DOHH2 (cell line): ENCODE results near the gene AEBP2.

Experiments
- H3F3A ChIP-seq: fragments of 200-600 bp; sonication (generic), shearing (Covaris generic); 2 replicates; pipeline ENCODE4 v1.6.0; 2016; ENCODE audit warnings: antibody characterized with exemption, mild to moderate bottlenecking; ENCODE audit not compliant: control insufficient read depth, insufficient read depth
- H3K27ac ChIP-seq: fragments of 200-600 bp; sonication (generic); 2 replicates; pipeline ENCODE4 v1.5.1; 2014; ENCODE audit warnings: low read depth, mild to moderate bottlenecking, low read length, moderate library complexity
- H3K27me3 ChIP-seq: fragments of 200-600 bp; sonication (generic); 2 replicates; pipeline ENCODE4 v1.6.1; 2014; ENCODE audit warnings: mild to moderate bottlenecking, low read length, mixed read lengths; ENCODE audit not compliant: control insufficient read depth
- H3K36me3 ChIP-seq: fragments of 200-600 bp; sonication (generic); 2 replicates; pipeline ENCODE4 v1.6.1; 2014; ENCODE audit warnings: mild to moderate bottlenecking, low read length, moderate library complexity, mixed read lengths; ENCODE audit not compliant: control insufficient read depth
- H3K4me1 ChIP-seq: fragments of 200-600 bp; sonication (generic); 2 replicates; pipeline ENCODE4 v1.6.1; 2014; ENCODE audit warnings: mild to moderate bottlenecking, low read length, mixed read lengths; ENCODE audit not compliant: control insufficient read depth
- H3K4me2 ChIP-seq: fragments of 200-600 bp; sonication (generic); 2 replicates; pipeline ENCODE4 v1.6.0; 2014; ENCODE audit warnings: mild to moderate bottlenecking, low read length, moderate library complexity
- H3K4me3 ChIP-seq: fragments of 200-600 bp; sonication (generic); 2 replicates; pipeline ENCODE4 v1.5.1; 2014; ENCODE audit warnings: mild to moderate bottlenecking, low read length, mixed read lengths
- H3K79me2 ChIP-seq: fragments of 200-600 bp; sonication (generic); 2 replicates; pipeline ENCODE4 v1.6.1; 2014; ENCODE audit warnings: mild to moderate bottlenecking, low read length, mixed read lengths; ENCODE audit not compliant: control insufficient read depth
- H3K9me2 ChIP-seq: fragments of 200-600 bp; sonication (generic); replicated peaks from 2 replicates; pipeline ENCODE4 v1.6.1; 2014; ENCODE audit warnings: mild to moderate bottlenecking, low read length, mixed read lengths; ENCODE audit not compliant: control insufficient read depth
- H3K9me3 ChIP-seq: fragments of 200-600 bp; sonication (generic); 2 replicates; pipeline ENCODE4 v1.6.1; 2014; ENCODE audit warnings: antibody characterized with exemption, low read length, mixed read lengths; ENCODE audit not compliant: control insufficient read depth, insufficient read depth
- H4K20me1 ChIP-seq: fragments of 200-600 bp; sonication (generic); 2 replicates; pipeline ENCODE4 v1.6.0; 2014; ENCODE audit warnings: low read depth, mild to moderate bottlenecking, antibody characterized with exemption, low read length, moderate library complexity; ENCODE audit not compliant: control insufficient read depth, insufficient read depth
- EZH2phosphoT487 ChIP-seq: fragments of 200-600 bp; sonication (generic); IDR thresholded peaks from 2 replicates; pipeline ENCODE4 v1.6.1; 2017; ENCODE audit warnings: borderline replicate concordance, mild to moderate bottlenecking, antibody characterized with exemption, low read length, moderate library complexity, mixed read lengths
- TF ChIP-seq, protein P1 (sequence below): fragments of 200-600 bp; sonication (generic); IDR thresholded peaks from one replicate; pipeline ENCODE4 v1.5.1; 2014; ENCODE audit warnings: antibody characterized with exemption, mild to moderate bottlenecking, low read depth, low read length; ENCODE audit not compliant: poor library complexity, severe bottlenecking

Gene AEBP2

DNA sequence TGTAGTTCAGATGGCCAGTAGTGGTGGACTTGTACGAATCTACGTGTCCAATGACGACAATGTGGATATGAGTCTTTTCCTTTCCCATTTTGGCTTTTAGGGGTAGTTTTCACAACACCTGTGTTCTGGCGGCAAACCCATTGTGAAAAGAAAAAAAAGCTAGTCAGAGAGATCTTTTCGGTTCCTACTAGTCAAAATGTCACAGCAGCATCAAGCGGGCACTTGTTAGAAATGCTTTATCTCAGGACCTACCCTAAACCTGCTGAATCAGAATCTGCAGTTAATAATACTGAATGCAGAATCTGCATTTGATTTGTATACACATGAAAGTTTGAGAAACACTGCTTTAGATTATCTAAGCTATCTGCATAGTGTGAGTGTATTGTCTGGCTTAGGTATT is 18.3 kb downstream of the AEBP2 start:
- H3K9me2 ChIP-seq = no peaks in the 10 kb centered on the region
- H3K27ac ChIP-seq = no peak overlapping the region
- peaks cover 17% of the 10 kb centered on the region for H3K4me1 ChIP-seq
- peaks cover 16% of the 10 kb centered on the region for H4K20me1 ChIP-seq
- H3F3A ChIP-seq = no peaks in the 10 kb centered on the region
- peaks cover 13% of the 10 kb centered on the region for H3K36me3 ChIP-seq
- H3K4me2 ChIP-seq = peak overlapping the region; percentile 1; the same call in 1 of the 2 replicates
- peaks cover 100% of the 10 kb centered on the region for H3K79me2 ChIP-seq
- no peak overlapping the region for H3K4me3 ChIP-seq
- no peaks in the 10 kb centered on the region for H3K9me3 ChIP-seq
- no peak for TF ChIP-seq EZH2phosphoT487
- TF ChIP-seq, protein P1, sequence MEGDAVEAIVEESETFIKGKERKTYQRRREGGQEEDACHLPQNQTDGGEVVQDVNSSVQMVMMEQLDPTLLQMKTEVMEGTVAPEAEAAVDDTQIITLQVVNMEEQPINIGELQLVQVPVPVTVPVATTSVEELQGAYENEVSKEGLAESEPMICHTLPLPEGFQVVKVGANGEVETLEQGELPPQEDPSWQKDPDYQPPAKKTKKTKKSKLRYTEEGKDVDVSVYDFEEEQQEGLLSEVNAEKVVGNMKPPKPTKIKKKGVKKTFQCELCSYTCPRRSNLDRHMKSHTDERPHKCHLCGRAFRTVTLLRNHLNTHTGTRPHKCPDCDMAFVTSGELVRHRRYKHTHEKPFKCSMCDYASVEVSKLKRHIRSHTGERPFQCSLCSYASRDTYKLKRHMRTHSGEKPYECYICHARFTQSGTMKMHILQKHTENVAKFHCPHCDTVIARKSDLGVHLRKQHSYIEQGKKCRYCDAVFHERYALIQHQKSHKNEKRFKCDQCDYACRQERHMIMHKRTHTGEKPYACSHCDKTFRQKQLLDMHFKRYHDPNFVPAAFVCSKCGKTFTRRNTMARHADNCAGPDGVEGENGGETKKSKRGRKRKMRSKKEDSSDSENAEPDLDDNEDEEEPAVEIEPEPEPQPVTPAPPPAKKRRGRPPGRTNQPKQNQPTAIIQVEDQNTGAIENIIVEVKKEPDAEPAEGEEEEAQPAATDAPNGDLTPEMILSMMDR = no peak
- H3K27me3 ChIP-seq = no peaks in the 10 kb centered on the region

DNA sequence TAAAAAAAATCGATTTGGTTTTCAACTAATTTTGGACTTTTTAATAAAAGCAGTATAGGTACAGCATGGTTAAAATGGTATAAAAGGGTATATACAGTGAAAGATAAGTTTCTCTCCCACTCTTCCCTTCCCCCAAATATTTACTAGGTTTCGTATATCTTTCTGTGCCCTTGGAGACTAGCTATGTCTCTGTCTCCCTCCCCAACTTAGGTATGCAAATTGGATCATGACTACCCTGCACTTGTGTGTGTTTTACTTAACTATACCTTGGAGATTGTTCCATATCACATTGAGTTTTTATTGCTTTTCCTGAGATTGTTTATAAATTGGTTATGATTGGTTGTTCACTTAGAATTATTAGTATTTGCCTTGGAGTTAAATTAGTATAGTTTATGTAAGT is 19.4 kb downstream of the AEBP2 start:
- peaks cover 100% of the 10 kb centered on the region for H3K79me2 ChIP-seq
- H3K36me3 ChIP-seq = peaks cover 24% of the 10 kb centered on the region
- peaks cover 17% of the 10 kb centered on the region for H3K4me1 ChIP-seq
- 0 out of 2 replicates have a peak overlapping the region, but pooled peaks have one; percentile 1 for H3K4me2 ChIP-seq
- H3F3A ChIP-seq = no peaks in the 10 kb centered on the region
- no peaks in the 10 kb centered on the region for H3K9me3 ChIP-seq
- H3K27ac ChIP-seq = no peak overlapping the region
- H3K9me2 ChIP-seq = no peaks in the 10 kb centered on the region
- H3K27me3 ChIP-seq = no peaks in the 10 kb centered on the region
- no peak overlapping the region for H3K4me3 ChIP-seq
- TF ChIP-seq EZH2phosphoT487 = no peak
- TF ChIP-seq, protein P1 = no peak
- peaks cover 16% of the 10 kb centered on the region for H4K20me1 ChIP-seq

DNA sequence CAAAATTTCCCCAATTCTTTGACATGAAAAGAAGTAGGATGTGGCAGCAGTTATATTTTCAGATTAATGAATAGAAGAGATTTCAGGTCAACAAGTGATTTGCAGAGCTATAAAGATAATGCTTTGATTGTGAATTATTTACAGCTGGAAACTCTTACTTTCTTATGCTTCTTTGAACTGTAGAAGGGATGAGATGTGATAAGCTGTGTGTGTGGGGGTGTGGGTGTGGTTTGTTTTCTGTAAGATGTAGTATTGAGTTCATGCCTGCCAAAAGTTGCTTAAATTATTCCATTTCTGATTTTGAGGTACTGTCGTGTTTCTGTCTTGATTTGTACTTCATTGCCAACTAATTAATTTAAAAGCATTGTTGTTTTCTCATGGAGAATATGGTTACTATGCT is 22.7 kb downstream of the AEBP2 start:
- no peaks in the 10 kb centered on the region for H3K27me3 ChIP-seq
- peaks cover 41% of the 10 kb centered on the region for H3K36me3 ChIP-seq
- TF ChIP-seq EZH2phosphoT487 = no peak
- H3K27ac ChIP-seq = no peak overlapping the region
- peaks cover 91% of the 10 kb centered on the region for H3K79me2 ChIP-seq
- no peaks in the 10 kb centered on the region for H3K9me3 ChIP-seq
- H3K4me3 ChIP-seq = no peak overlapping the region
- no peaks in the 10 kb centered on the region for H3F3A ChIP-seq
- peaks cover 17% of the 10 kb centered on the region for H3K4me1 ChIP-seq
- no peak overlapping the region for H3K4me2 ChIP-seq
- no peaks in the 10 kb centered on the region for H3K9me2 ChIP-seq
- peaks cover 8% of the 10 kb centered on the region; the same call in 1 of the 2 replicates for H4K20me1 ChIP-seq

DNA sequence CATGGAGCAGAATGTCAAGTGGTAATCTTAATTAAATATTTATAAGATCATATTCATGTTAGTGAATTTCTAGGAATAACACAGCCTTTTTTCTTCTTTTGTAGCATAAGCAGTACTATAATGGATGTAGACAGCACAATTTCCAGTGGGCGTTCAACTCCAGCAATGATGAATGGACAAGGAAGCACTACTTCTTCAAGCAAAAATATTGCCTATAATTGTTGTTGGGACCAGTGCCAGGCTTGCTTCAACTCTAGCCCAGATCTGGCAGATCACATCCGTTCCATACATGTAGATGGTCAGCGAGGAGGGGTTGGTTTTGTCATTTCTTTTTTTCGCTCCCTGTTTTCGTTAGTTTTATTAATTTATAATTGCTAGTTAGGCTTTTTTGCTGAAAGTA is 23.1 kb downstream of the AEBP2 start:
- Histone ChIP-seq H3K27me3 (no peaks in the 10 kb centered on the region), H3K9me2 (no peaks in the 10 kb centered on the region), H3K4me3 (no peak overlapping the region), H3K27ac (no peak overlapping the region), H3K4me1 (peaks cover 16% of the 10 kb centered on the region), H4K20me1 (peaks cover 8% of the 10 kb centered on the region; the same call in 1 of the 2 replicates), H3F3A (no peaks in the 10 kb centered on the region), H3K79me2 (peaks cover 91% of the 10 kb centered on the region), H3K4me2 (no peak overlapping the region), H3K36me3 (peaks cover 45% of the 10 kb centered on the region), H3K9me3 (no peaks in the 10 kb centered on the region)
- no peak for TF ChIP-seq EZH2phosphoT487
- TF ChIP-seq, protein P1 = no peak
